GM23338 (cell line): ENCODE measurements around the gene LRRC27.

Experiments
- CREB1 ChIP-seq: fragments of 250-450 bp; sonication (Bioruptor Pico); IDR thresholded peaks from 2 replicates; pipeline ENCODE4 v1.5.0; 2020; ENCODE audit warnings: low read depth, mild to moderate bottlenecking, moderate library complexity
- EZH2 ChIP-seq: fragments of 200-600 bp; sonication (generic); IDR thresholded peaks from one replicate; pipeline ENCODE4 v1.8.0; 2017; ENCODE audit warnings: antibody characterized with exemption, mild to moderate bottlenecking, low read depth; ENCODE audit not compliant: unreplicated experiment
- EZH2phosphoT487 ChIP-seq: fragments of 200-600 bp; sonication (generic); IDR thresholded peaks from one replicate; pipeline ENCODE4 v1.8.1; 2018; ENCODE audit warnings: antibody characterized with exemption; ENCODE audit not compliant: unreplicated experiment
- JUNB ChIP-seq: IDR thresholded peaks from one replicate; pipeline ENCODE4 v1.6.1; 2016; ENCODE audit warnings: antibody characterized with exemption; ENCODE audit not compliant: unreplicated experiment
- NANOG ChIP-seq: IDR thresholded peaks from 2 replicates; pipeline ENCODE4 v1.6.1; 2016; ENCODE audit warnings: antibody characterized with exemption, borderline replicate concordance
- POLR2AphosphoS5 ChIP-seq: IDR thresholded peaks from 2 replicates; pipeline ENCODE4 v1.6.1; 2016; ENCODE audit warnings: antibody characterized with exemption, low read depth
- REST ChIP-seq: IDR thresholded peaks from one replicate; pipeline ENCODE4 v1.6.1; 2018; ENCODE audit warnings: antibody characterized with exemption; ENCODE audit not compliant: unreplicated experiment
- ZNF114 ChIP-seq: fragments of 250-450 bp; sonication (Bioruptor Pico); IDR thresholded peaks from 2 replicates; pipeline ENCODE4 v1.5.0; 2020; ENCODE audit warnings: mild to moderate bottlenecking, moderate library complexity
- ZNF331 ChIP-seq: fragments of 250-450 bp; sonication (Bioruptor Pico); IDR thresholded peaks from 2 replicates; pipeline ENCODE4 v1.5.0; 2020; ENCODE audit warnings: low read depth, mild to moderate bottlenecking, moderate library complexity
- ZNF462 ChIP-seq: fragments of 250-450 bp; sonication (Bioruptor Pico); IDR thresholded peaks from 2 replicates; pipeline ENCODE4 v1.5.0; 2020; ENCODE audit warnings: mild to moderate bottlenecking, moderate library complexity
- TF ChIP-seq, protein P1 (sequence below), 2 experiments: fragments of 200-600 bp in 1 of 2; sonication (generic) in 1 of 2; conservative IDR thresholded peaks; 2 replicates each; pipeline versions ENCODE4 v1.5.1 to v1.6.1; 2016 to 2017; ENCODE audit warnings: antibody characterized with exemption in 2 of 2, low read depth in 2 of 2, mild to moderate bottlenecking in 2 of 2, moderate library complexity in 1 of 2
- TF ChIP-seq, protein P2 (sequence below): IDR thresholded peaks from 2 replicates; pipeline ENCODE4 v1.6.1; 2016; ENCODE audit warnings: antibody characterized with exemption

GRCh38 chr10:132341017-132341416, 9.0 kb downstream of the LRRC27 start:
- TF ChIP-seq, protein P1, sequence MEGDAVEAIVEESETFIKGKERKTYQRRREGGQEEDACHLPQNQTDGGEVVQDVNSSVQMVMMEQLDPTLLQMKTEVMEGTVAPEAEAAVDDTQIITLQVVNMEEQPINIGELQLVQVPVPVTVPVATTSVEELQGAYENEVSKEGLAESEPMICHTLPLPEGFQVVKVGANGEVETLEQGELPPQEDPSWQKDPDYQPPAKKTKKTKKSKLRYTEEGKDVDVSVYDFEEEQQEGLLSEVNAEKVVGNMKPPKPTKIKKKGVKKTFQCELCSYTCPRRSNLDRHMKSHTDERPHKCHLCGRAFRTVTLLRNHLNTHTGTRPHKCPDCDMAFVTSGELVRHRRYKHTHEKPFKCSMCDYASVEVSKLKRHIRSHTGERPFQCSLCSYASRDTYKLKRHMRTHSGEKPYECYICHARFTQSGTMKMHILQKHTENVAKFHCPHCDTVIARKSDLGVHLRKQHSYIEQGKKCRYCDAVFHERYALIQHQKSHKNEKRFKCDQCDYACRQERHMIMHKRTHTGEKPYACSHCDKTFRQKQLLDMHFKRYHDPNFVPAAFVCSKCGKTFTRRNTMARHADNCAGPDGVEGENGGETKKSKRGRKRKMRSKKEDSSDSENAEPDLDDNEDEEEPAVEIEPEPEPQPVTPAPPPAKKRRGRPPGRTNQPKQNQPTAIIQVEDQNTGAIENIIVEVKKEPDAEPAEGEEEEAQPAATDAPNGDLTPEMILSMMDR (conservative IDR thresholded peaks at IDR 0.05; ENCODE audit: low read depth in 2 of 2): no peak
- TF ChIP-seq EZH2 (no peak), POLR2AphosphoS5 (no peak), EZH2phosphoT487 (no peak), JUNB (no peak), REST (no peak), CREB1 (no peak), ZNF462 (CRISPR knock-in tag) (no peak), NANOG (no peak), ZNF114 (CRISPR knock-in tag) (no peak), ZNF331 (CRISPR knock-in tag) (no peak)
- TF ChIP-seq, protein P2, sequence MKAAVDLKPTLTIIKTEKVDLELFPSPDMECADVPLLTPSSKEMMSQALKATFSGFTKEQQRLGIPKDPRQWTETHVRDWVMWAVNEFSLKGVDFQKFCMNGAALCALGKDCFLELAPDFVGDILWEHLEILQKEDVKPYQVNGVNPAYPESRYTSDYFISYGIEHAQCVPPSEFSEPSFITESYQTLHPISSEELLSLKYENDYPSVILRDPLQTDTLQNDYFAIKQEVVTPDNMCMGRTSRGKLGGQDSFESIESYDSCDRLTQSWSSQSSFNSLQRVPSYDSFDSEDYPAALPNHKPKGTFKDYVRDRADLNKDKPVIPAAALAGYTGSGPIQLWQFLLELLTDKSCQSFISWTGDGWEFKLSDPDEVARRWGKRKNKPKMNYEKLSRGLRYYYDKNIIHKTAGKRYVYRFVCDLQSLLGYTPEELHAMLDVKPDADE: no peak
